NK-92 (cell line): ENCODE results near the gene LGALSL.

ENCODE experiments used
- DNase-seq: peaks from one replicate; lab custom pipeline; 2025; ENCODE audit not compliant: unreplicated experiment; lab: John Stamatoyannopoulos, UW

LGALSL gene

DNA sequence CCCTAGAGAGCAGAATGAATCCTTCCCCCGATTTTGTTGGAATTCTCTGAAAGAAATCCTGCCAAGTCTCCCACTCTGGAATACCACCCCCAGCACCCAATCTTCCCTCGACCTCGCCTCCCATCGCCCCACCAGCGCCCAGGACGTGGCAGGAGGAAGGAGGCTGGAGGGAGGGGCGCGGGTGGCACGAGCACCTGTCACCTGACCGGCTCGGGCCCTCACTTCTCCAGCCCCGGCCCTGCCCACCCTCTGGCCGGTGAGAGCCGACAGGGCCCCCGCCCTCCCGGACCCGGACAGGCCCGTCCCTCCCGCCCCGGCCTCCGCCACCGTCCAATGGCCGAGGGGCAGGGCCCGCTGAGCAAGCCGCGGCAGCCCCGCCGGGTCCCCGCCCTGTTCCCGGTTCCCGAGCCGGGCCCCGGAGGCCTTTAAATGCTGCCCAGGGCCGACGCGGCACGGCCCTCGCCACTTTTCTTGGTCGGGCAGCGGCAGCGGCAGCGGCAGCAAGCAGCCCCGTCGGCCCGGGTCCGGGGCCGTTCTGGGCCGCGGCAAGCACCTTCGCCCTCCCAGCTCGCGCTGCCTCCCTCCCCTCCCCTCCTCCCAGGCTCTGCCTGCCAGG, at the start of gene LGALSL:
Gene LGALSL, plus strand, starts transcription at position 393 of the 616 bp plus-strand sequence. CDS start 384 bp downstream, outside the sequence.
- DNase-seq = no peak

DNA sequence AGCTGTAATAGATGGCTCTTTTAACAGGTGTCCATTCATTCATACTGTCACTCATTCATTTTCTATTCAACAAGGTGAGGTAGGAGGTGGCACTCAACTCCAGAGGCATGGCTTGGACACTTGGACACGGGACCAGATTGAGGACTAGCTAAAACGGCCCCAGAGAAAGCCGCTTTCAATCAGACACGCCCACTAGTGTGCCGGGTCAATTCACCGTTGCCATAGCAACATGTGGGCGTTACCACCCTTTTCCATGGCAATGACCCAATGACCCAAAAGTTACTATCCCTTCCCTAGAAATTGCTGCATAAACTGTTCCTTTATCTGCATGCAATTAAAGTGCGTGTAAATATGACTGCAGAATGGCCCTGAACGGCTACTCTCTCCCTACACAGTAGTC, 49.2 kb upstream of the LGALSL start:
- DNase-seq = no peak

DNA sequence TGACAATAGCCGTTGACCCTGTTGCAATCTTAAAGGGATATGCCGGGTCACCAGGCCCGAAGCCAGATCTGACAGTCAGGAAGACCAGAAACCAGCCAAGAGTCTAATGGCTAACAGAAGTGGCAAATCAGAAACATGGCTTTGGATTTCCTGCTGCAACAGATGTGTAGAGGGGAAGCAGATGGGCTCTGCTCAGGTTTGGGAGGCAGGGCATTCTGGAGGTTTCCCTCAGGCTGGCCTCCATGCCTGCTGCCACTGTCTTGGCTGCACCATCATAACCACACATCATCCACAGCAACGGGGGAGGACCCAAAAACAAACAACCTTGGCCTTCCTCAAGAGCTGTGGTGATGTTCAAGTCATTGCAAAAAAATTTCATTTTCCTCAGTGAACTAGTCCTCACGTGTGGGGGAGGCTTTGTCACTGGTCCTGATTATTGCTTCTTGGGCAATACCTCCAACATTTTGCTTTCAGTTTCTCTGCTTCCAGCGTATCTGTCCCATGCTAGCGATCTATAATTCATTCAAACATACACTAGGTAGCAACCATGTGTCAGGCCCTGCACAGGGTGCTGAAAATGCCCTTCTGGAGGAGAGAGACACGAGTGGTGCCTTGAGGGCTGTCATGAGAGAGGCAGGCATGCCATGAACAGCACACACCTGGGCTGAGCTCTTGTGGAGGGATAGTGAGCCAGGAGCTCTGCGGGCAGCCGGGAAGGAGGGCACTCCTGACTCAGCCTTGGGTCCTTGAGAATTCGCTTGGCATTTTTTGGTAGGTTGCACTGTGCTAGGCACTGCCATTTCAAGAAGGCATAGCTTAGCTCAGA, 48.2 kb upstream of the LGALSL start:
- no peak for DNase-seq

DNA sequence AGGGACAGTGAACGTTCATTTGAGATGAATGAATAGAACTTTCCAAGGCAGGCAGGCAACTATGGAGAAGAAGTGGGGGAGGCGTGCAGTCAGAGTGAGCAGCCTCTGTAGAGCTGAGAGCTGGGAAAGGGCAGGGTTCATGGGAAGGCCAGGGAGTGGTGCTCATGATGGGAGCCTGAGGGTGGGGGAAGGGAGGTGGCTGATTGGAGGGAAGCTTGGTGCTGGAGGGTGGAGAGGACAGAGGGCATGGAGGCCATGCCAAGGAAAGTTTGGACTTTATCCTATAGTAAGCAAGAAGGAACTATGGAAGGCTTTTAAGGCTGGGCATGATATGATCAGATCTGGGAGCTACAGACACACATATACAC, 47.6 kb upstream of the LGALSL start:
- DNase-seq = no peak

DNA sequence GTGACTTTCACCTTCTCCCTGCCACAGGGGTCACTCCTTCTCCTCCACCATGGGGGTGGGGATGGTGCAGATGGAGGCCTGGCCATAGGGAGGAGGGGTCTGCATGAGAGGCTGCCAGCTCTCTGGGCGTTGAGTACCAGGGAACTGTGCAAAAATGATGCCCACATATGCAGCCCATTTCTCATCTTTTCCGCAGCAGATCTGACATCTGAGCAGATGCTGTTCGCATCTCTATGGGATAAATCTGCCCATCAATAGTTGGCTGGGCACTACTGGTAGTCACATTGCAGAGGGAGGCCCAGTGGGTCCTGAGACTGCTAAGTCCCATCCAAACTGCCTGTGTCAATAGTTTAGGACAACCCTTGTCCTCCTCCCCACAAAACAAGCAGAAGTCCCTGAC, 45.9 kb upstream of the LGALSL start:
- no peak for DNase-seq

DNA sequence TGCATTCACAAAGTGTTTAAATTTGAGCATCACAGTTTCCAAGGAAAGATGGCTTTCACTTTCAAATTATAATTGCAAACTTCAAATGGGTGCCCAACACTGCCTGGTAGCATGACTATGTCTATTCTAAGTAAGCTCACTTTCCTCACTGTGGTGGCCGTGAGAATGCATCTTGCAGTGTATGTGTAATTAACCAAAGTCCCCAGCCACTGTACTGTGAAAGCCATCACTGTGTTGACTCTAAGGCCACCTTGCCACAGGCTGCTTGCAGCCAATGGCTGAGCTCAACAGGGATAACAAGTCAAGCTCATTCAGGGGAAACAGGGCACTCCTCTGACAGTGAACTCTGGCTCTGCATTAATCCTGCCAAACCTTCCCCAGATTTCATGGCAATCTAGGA, 43.3 kb upstream of the LGALSL start:
- DNase-seq = no peak

DNA sequence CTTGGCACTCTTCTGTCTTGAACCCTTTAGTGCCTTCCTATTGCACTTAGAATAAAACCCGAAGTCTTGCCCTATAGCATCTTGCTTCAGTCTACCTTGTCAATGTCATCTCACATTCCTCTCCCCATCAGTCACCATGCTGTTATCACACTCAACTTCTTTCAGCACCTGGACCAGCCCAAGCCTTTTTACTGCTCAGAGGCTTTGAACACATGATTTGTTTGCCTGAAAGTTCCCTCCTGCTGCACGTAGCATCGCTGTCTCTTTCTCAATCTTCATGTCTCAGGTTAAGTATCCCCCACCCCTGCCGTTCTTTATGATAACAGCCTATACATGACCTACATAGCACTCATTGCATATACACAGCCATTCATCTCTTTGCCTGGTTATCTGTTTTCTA, 41.3 kb upstream of the LGALSL start:
- DNase-seq = no peak

DNA sequence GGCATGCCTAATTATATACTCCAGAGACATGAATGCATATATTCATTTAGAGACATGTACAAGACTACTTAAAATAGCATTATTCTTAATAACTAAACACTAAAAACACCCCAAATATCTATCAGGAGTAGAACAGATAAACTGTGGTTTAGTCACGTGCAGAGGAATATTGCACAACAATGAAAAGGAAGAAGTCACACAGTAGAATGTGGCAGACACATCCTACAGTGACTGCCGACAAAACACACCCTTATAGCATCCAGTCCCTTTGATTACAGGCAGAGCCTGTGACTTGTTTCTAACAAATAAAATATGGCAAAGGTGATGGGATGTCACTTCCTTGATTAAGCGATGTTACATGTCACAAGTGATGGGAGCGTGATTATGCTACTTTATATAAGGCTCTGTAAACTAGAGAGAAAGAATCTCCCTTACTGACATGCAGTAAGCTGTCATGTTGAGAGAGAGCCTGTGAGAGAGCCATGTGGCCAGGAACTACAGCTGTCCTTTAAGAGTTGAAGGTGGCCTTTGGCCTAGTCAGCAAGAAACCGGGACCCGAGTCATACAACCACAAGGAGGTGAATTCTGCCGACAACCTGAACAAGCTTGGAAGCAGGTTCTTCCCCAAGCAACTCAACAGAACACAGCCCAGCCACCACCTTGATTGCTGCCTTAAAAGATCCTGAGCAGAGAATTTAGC, 39.1 kb upstream of the LGALSL start:
- DNase-seq = no peak

DNA sequence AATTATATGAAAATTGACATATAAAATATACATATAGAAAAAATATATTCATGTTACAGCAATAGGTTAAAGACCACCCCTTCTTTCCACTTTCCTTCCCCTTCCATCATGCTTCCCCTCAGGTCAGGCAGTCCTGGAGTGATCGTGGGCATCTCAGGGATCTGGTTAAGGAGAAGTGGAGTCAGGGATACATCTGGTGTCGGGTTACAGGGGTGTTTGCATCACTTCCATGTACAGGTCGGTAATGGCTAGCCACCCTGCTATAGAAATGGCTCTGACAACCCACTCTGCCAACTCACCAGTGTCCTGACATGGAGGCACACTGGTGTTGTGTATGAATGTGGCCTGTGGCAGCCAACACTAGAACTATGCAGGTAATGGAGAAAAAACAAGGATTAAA, 36.3 kb upstream of the LGALSL start:
- DNase-seq = no peak

DNA sequence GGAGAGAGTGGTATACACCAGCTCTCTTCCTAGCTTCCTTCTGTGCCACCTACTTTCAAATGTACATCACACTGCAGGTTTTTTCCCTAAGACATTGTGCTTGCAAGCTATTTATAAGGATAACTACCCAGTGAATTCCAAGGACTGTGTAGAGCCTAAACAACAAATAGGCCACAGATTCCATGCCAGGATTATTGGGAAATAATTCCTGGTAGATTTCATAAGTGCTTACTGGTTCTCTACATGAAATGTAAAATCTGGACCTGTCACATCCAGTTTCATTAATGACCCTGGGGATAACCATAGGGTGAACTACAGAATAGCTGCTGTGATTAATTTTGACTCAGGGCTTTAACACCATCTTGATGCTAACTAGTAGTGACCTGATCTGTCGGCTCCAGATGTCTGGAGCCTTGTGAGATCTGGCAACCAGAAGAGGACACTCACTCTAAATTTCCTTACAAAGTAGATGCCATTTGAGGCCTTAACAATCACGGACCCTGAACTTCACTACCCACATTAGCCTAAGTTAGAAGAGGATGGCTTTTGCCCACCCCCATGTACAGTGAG, 34.3 kb upstream of the LGALSL start:
- DNase-seq = no peak

DNA sequence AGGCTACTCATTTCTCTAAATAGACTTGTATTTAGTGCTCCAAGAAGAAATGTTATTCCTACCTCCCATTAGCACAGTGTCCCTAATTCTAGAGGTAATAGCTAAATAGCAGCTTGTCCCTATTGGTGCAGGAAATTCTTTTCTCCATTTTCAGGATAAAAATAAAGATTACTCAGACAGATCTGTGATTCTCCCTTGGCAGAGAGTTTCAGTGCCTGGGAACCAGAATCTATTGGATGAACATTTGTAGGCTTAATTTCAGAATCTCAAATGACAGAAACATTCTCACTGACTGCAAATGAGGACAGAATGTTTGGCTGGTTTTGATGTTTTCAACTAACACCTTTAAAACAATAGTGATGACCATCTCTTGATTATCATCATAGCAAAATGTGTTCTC, 33.3 kb upstream of the LGALSL start:
- no peak for DNase-seq

DNA sequence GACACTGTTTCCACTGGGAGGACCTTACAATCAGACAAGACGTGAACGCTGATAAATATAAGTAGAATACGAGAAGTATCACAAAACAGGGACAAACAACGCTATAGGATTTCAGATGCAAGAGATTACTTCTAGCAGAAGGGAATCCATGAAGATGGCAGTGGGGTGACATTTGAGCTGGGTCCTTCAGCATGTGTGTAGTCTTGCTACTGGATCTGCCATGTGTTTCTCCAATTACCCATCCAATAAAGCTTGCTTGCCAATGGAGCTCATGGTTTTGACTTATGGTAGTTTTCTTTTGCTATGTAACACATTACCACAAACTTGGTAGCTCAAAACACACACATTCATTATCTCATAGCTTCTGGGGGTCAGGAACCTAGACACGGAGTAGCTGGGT, 32.8 kb upstream of the LGALSL start:
- no peak for DNase-seq

DNA sequence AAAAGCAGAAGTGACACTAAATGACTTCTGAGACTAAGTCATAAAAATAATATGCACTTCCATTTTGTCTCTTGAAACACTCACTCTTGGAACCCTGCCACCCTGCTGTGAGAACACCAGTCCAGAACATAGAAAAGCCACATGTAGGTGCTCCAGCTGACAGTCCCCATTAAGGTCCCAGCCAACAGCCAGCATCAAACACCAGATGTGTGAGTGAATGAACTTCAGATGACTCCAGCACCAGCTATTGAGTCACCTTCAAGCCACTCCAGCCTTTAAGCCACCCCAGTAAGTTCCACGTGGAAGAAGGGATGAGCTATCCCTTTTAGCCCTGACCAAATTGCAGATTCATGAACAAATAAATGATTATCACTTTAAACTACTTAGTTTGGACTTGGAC, 31.5 kb upstream of the LGALSL start:
- DNase-seq = no peak

DNA sequence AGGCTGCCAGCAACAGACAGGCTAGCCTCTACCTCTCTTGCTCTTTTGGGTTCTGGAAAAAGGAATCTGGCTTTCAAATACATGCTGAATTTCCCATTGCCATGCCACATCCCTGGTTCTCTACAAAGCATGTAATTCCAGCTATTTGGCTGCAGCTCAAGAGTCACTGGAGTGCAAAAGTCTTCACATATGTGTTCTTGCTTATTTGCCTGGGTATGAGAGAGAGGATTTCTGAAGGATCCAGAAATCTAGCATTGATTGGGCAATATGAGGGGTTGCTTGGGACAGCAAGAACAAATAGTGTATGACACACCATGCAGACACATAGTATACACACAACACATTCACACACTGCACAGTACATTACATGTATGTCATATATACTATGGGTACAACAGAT, 30.7 kb upstream of the LGALSL start:
- no peak for DNase-seq

DNA sequence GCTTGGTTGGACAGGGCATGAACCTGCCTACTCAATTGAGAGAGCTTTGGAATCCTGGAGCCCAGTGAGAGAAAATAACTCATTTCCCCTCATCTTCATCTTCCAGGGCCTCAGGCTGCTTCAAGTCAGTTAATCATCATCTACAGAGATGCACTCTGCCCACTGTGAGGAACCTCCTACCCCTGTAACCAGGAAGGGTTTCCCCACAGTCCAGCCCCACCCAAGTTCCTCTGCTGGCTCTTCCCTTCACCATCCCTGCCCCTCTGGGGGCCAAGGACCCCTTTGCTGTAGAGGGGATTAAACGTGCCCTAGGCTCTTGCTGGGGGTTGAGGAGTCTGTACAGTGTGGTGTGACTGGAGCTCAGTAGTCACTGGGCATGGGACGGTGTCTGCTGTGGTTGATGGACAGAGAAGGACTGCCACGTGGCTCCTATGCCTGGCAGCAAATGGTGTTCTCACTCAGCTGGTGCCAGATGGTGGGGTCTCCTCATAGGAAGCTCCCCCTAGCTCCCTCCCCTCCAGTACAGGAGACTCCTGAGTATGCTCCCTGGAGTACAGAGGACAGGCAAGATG, 29.5 kb upstream of the LGALSL start:
- DNase-seq = no peak

DNA sequence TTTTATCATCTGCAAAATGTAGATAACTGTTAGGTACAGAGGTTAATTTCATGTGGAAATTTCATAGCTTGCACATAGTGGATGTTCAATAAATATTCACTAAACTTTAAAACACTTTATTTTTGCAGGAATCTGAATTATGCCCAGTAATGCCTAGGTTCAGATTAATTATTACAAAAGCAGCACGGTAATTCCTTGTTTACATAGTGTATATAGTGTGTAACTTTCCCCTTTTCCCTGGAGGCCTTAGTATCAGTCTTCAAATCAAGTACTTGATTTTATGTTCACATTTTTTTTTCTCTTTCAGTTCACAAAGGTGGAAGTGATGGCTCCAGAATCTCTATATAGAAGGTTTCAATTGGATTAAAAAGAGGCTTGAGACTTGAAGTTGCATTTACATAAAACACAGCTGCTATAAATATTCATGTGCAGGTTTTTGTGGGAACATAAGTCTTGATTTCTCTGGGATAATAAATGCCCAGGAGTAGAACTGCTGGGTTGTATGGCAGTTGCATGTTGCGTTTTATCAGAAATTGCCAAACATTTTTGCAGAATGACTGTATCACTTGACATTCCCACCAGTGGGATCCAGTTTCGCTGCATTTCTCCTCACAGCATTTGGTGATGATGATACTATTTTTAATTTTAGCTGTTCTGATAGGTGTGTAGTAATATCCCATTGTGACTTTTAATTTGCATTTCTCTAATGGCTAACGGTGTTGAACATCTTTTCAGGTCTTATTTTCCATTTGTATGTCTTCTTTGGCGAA, 27.6 kb upstream of the LGALSL start:
- no peak for DNase-seq

DNA sequence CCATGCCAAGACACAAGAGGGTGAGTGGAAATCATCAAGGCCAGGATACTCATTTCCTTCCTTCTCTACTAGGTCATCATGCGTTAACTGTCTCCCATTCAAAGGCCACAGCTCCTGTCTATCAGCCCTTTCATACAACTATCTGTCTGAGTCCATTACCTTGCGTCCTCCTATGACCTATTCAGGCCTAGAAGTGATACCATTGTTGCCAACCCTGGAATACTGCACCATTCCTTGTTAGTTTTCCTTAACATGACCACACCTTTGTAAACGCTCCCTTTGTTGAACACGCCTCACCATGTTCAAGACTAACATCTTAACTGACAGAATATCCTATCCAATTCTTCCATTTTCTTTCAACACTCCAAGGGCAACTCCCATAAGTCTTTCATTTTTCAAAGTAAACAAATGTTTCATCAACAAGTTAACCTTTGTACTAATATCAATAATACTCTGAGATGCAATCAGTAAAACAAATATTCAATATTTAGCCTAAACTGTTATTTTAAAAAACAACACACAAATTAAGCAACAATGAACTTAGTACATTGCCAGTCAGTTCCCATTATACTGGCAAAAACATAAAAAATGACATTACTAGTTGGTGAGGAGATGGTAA, 19.8 kb upstream of the LGALSL start:
- no peak for DNase-seq

DNA sequence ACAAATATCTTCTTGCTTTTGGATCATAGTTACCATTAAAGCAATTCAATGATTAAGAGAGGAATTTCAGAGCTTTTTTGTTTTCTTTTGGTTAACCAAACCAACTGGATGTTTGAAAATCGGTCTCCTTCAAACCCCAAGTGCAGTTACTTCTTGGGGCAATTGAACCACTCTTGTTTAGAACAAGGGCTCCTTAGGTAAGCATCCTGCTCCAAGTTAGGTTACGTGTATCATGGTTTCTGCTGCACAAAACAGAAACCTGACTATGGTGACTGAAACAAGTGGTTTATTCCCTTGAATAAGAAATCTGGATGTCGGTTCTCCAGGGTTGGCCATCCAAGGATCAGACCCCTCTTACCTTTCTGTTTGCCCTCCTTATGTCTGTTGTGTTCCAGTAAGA, 16.1 kb upstream of the LGALSL start:
- DNase-seq = no peak

DNA sequence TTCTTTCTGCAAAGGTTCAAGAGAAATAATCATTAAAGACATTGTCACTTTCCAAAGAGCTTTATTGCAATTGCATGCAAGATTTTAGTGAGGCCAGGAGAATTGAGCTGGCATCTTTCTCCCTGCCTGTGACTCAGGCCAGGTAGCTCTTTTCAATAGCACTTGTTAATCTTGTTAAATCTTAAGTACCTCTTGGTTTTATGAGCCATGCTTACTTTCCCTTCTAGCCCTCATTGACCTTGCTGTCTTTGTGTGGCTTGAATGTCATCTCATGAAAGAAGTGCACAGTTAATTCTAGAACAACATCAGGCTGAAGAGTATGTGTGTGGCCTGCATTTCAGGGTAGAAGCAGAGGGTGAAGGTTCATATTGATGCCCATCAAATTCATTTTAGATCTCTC, 14.8 kb upstream of the LGALSL start:
- no peak for DNase-seq

DNA sequence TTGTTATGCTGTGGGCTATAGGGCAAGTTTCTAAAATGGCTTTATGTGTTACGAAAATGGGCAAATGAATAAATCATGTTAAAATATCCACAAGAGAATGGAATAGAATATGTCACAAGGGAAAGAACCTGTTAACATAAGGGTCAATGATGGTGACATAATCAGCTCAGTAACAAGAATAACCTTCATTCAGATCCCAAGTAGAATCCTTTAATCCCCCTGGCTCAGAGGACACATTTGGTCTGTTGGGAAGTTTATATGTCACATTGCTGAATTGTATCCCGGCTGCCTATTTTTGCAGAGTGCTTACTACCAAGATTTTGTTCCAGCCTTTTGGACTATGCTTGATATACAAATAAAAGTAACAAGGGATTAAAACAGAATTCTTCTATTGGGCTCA, 13.1 kb upstream of the LGALSL start:
- DNase-seq = no peak
